WI38 (cell line): Measurements from ENCODE around the gene PRRX2.

Experiments used
- H3K4me3 ChIP-seq: 2 replicates; pipeline ENCODE4 v1.5.1; 2011; ENCODE audit warnings: low read depth, mild to moderate bottlenecking, control low read depth, low read length
- CTCF ChIP-seq: IDR thresholded peaks from 2 replicates; pipeline ENCODE4 v1.5.1; 2012; ENCODE audit warnings: low read depth, mild to moderate bottlenecking, control low read depth, low read length

The PRRX2 gene

DNA sequence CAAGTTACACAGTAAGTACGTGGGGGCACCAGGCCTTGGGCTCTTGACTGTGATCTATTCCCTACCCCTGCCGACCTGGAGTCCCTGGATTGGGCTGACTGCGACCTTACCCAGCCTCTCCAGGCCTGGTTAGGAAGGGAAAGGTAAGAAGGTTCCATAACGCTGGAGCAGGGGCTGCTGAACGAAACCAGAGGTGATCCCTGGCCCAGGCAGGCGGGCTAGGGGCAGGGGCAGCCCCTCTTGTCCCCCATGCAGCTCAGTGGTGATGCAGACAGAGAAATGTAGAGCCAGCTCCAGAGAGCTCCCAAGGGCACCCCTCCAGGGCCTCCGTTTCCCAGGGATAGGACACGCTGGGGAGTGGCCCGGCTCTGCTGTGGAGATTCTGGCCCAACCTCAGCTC is 14.1 kb downstream of the PRRX2 start:
- H3K4me3 ChIP-seq = no peak overlapping the region
- no peak for TF ChIP-seq CTCF

- no peak for TF ChIP-seq CTCF
- H3K4me3 ChIP-seq = no peak overlapping the region
These were observed 16.5 kb downstream of the PRRX2 start for GRCh38 chr9:129681924-129682323.

DNA sequence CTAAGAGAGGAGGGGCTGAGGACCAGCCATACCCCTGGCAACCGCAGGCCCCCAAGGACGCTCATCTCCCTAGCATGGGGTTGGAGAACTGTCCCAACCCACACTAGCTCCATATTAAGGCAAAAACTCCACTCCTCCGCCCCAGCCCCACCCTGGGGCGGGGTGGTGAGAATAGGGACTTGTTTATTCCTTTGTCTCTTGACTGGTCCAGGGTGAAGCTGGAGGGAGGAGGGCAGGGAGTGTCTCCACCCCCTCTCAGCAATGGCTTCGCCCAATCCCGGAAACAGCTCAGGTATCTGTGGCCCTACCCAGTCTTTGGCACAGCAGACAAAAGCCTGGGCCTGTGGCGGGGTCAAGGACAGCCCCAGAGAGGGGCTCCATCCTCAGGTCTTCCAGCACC is 16.9 kb downstream of the PRRX2 start:
- H3K4me3 ChIP-seq = no peak overlapping the region
- no peak for TF ChIP-seq CTCF

DNA sequence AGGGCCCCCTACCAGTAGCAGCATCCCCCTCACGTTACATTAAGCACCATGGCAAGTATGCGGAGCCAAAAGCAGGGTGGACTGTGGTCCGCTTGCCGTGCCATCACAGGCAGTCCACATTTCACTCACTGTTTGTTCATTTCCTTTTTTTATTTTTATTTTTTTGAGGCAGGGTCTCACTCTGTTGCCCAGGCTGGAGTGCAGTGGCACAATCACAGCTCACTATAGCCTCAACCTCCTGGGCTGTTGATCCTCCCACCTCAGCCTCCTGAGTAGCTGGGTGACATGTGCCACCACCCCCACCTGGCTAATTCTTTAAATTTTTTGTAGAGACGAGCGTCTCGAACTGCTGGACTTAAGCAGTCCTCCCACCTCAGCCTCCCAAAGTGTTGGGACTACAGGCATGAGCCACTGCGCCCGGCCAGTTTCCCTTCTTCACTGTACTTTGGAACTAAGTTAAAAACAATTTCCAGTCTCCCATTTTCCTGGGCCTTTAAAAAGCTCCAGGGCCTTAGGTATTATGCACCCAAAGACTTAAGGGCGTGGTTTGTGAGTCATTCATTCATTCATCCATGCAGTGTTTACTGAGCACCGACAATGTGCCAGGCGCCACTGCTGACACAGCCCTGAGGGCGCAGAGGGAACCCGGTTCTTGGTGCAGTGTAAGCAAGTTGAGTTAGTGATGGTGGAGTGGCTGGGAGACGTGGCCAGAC is 19.9 kb downstream of the PRRX2 start:
- H3K4me3 ChIP-seq = no peak overlapping the region
- TF ChIP-seq CTCF = no peak

GRCh38 chr9:129685933-129686259 is 20.4 kb downstream of the PRRX2 start:
- no peak for TF ChIP-seq CTCF
- no peak overlapping the region for H3K4me3 ChIP-seq

DNA sequence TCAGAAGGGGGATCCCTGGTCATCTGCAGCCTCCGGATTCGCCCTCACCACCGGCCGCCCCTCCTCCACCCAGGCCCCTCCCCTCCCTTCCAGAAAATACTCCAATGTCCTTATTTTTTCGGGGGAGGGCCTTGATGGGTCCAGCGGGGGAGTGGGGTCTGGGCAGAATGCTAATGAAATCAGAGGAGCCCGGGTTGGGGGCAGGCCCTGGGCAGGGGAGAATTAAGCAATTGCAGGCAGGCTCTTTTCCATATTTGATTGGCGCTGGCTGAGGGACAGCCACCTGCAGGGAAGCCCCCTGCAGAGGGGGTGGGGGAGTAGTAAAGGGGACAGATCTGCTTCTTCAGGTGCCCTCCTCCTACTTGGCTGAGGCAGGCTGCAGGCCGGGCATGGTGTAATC is 21.3 kb downstream of the PRRX2 start:
- no peak overlapping the region for H3K4me3 ChIP-seq
- no peak for TF ChIP-seq CTCF

- H3K4me3 ChIP-seq = no peak overlapping the region
- TF ChIP-seq CTCF = no peak
These were observed 21.9 kb downstream of the PRRX2 start for GRCh38 chr9:129687391-129687790.
